Erythroblast (primary cell): ENCODE results near the gene OR52L1.
"Not testable (repeated sequence)": the region's sequence is repeated elsewhere in the genome, so short reads cannot be mapped to it uniquely, and the experiment has no call there.

Experiments
- GATA1 ChIP-seq: IDR thresholded peaks from 2 replicates; pipeline ENCODE4 v1.6.1; 2011; ENCODE audit warnings: low read depth, mild to moderate bottlenecking, control low read depth, low read length, moderate library complexity
- POLR2A ChIP-seq: IDR thresholded peaks from 2 replicates; pipeline ENCODE4 v1.6.1; 2011; ENCODE audit warnings: mild to moderate bottlenecking, low read length

DNA sequence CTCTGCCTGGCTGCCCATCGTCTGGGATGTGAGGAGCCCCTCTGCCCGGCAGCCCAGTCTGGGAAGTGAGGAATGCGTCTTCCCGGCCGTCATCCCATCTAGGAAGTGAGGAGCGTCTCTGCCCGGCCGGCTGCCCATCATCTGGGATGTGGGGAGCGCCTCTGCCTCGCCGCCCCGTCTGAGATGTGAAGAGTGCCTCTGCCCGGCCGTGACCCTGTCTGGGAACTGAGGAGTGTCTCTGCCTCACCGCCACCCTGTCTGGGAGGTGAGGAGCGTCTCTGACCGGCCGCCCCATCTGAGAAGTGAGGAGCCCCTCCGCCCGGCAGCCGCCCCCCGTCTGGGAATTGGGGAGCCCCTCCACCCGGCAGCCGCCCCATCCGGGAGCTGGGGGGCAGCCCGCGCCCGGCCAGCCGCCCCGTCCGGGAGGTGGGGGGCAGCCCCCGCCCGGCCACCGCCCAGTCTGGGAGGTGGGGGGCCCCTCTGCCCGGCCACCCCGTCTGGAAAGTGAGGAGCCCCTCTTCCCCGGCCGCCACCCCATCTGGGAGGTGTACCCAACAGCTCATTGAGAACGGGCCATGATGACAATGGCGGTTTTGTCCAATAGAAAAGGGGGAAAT is 26.0 kb downstream of the OR52L1 start:
- TF ChIP-seq POLR2A, GATA1: not testable (repeated sequence)
